Activated gamma-delta T cell treated with anti-CD3 and anti-CD28 coated beads, Interleukin-2, amount 50 U/mL, for 16 hours (primary cell): ENCODE data around the gene BRCA1.
"Not testable (repeated sequence)": the region's sequence is repeated elsewhere in the genome, so short reads cannot be mapped to it uniquely, and the experiment has no call there.

Experiments used
- DNase-seq: peaks from one replicate; pipeline ENCODE4 v3.0.0-alpha.2; 2020; ENCODE audit warnings: low read depth

Gene BRCA1

DNA sequence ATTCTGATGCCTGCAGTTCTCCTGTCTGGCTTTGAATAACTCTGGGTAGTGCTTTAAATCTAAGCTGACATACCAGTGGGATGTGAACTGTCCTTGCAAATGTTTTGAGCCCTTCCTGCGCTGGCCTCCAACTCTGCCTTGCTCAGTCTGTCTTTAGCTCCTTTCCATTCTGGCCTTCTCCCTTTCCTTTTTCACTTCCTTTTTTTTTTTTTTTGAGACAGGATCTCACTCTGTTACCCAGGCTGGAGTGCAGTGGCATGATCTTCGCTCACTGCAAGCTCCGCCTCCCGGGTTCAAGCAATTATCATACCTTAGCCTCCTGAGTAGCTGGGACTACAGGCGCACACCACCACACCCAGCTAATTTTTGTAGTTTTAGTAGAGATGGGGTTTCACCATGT is 8.3 kb upstream of the BRCA1 start:
- DNase-seq = not testable (repeated sequence)

DNA sequence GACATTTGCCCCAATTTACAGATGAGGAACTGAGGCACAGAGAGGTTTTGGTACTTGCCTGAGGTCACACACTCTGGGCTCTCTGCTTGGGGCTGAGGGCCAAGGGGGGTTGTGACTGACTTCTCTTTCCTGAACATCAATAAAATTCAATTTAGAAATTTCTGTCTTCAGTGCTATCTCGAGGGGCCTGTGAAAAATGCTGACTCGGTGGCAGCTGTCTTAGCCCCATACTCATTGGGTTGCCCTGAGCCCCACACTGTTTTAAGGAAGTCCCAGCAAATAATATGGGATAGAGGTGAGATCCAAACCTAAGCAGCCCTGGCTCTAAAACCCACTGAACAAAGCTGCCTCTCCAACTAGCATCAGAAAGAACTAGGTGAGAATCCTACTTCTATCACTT is 7.0 kb upstream of the BRCA1 start:
- DNase-seq = no peak

GRCh38 chr17:43129671-43130010 is 4.5 kb upstream of the BRCA1 start:
- no peak for DNase-seq

- not testable (repeated sequence) for DNase-seq
Observed at GRCh38 chr17:43127333-43127876, 2.2 kb upstream of the BRCA1 start.

DNA sequence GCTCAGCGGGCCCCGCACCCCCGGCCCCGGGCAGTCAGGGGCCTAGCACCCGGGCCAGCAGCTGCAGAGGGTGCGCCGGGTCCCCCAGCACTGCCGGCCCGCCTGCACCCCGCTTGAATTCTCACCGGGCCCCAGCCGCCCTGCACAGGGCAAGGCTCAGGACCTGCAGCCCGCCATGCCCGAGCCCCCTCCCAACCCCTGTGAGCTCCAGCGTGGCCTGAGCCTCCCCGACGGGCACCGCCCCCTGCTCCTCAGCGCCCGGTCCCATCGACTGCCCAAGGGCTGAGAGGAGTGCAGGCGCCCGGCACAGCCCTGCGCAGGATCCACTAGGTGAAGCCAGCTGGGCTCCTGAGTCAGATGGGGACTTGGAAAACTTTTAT is 1.7 kb upstream of the BRCA1 start:
- DNase-seq = no peak

DNA sequence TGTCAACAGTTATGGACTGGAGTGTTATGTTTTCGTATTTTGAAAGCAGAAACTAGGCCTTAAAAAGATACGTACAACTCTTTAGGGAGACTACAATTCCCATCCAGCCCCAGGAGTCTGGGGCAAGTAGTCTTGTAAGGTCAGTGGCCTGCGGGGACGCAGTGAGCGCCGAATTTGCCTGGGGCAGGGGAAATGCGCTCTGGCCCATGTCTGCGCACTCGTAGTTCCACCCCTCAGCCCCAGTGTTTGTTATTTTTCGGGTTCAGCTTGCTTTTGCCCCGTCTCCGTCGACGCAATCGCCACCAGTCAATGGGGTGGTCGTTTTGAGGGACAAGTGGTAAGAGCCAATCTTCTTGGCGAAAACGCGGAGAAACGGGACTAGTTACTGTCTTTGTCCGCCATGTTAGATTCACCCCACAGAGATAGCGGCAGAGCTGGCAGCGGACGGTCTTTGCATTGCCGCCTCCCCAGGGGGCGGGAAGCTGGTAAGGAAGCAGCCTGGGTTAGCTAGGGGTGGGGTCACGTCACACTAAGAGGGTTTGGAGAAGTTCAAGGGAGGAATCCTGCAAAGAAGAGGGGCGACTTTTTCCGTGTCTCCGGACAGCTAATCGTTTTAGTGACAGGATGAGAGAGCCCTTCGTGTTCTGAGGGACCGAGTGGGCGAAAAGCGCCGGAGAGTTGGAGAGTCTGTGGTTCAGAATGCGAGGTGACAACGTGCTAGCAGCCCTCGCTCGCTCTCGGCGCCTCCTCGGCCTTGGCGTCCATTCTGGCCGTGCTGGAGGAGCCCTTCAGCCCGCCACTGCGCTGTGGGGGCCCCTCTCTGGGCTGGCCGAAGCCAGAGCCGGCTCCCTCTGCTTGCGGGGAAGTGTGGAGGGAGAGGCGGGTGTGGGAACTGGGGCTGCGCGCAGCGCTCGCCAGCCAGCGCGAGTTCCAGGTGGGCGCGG is 1.1 kb upstream of the BRCA1 start:
- DNase-seq = no peak

GRCh38 chr17:43118679-43119615 is 6.2 kb downstream of the BRCA1 start:
- DNase-seq = no peak

DNA sequence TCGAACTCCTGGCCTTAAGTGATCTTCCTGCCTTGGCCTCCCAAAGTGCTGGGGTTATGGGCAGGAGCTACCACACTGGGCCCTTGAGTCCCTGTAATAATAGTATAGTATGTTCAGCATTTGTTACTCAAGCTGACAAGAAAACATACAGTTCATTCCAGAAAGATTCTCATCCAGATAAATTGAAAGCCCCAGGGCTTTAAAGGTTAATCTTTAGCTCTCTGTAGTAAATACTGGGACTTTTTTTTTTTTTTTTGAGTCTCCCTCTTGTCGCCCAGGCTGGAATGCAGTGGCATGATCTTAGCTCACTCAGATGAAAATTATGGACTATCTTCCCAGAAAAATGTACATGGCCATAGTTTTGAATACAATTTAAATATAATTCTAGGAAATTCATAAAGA is 11.0 kb downstream of the BRCA1 start:
- DNase-seq = no peak

GRCh38 chr17:43106552-43106951 is 18.6 kb downstream of the BRCA1 start:
- no peak for DNase-seq

DNA sequence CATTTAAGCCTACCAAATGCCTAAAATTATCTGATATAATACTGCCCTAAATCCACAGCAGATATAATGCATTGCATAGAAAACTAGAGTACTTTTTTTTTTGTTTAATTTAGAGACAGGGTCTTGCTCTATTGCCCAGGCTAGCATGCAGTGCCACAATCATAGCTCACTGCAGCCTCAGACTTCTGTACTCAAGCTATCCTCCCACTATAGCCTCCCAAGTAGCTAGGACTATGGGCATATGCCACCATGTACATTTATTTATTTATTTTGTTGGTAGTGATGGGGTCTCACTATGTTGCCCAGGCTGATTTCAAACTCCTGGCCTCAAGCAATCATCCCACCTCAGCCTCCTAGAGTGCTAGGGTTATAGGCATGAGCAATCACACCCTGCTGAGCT is 20.0 kb downstream of the BRCA1 start:
- no peak for DNase-seq

DNA sequence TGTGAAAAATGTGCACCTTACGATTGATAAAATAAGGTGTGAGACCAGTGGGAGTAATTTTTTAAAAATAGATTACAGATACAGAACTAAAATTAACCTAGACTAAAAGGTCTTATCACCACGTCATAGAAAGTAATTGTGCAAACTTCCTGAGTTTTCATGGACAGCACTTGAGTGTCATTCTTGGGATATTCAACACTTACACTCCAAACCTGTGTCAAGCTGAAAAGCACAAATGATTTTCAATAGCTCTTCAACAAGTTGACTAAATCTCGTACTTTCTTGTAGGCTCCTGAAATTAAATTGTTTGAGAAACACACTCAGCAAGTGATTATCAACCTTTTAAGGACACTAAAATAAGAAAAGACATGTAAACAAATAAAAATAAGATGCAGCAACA is 20.5 kb downstream of the BRCA1 start:
- no peak for DNase-seq

GRCh38 chr17:43095364-43095763 is 29.8 kb downstream of the BRCA1 start:
- not testable (repeated sequence) for DNase-seq

DNA sequence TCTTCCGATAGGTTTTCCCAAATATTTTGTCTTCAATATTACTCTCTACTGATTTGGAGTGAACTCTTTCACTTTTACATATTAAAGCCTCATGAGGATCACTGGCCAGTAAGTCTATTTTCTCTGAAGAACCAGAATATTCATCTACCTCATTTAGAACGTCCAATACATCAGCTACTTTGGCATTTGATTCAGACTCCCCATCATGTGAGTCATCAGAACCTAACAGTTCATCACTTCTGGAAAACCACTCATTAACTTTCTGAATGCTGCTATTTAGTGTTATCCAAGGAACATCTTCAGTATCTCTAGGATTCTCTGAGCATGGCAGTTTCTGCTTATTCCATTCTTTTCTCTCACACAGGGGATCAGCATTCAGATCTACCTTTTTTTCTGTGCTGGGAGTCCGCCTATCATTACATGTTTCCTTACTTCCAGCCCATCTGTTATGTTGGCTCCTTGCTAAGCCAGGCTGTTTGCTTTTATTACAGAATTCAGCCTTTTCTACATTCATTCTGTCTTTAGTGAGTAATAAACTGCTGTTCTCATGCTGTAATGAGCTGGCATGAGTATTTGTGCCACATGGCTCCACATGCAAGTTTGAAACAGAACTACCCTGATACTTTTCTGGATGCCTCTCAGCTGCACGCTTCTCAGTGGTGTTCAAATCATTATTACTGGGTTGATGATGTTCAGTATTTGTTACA is 30.9 kb downstream of the BRCA1 start:
- DNase-seq = no peak

DNA sequence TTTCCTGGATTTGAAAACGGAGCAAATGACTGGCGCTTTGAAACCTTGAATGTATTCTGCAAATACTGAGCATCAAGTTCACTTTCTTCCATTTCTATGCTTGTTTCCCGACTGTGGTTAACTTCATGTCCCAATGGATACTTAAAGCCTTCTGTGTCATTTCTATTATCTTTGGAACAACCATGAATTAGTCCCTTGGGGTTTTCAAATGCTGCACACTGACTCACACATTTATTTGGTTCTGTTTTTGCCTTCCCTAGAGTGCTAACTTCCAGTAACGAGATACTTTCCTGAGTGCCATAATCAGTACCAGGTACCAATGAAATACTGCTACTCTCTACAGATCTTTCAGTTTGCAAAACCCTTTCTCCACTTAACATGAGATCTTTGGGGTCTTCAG is 32.3 kb downstream of the BRCA1 start:
- no peak for DNase-seq

DNA sequence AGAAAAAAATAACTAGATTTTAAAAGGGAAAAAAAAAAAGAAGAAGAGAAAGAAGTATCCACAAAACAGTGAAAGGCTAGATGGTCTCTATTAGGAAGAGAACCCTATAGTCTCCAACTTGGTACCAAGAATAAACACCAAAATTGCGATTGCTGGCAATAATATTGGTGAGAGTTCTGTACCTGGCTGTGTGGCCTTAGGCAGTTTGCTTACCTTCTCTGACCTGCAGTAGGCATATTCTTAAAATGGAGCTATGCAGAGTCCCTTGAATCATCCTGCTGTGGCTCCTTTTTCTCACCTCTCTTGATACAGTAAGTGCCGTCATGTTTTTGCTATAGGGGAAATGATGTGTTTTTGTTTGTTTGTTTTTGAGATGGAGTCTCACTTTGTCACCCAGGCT is 35.1 kb downstream of the BRCA1 start:
- no peak for DNase-seq

DNA sequence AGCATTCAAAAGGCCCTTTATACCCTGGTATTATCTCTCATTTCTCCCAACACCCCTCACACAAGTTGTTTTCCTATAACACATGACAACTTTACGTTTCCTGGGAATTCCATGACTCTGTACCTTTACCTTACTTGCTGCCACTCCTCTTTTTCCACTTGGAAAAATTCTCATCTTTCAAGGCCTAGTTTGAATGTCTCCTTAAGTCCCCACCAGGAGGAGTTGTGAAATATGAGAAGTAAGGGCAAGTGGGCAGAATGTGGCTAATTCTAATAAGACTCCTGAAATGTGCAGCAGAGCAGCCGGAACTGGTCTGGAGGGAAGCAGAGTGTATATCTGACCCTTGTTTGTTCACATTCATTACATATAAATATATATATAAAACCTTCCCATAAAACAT is 39.7 kb downstream of the BRCA1 start:
- no peak for DNase-seq

- DNase-seq = no peak
Observed at GRCh38 chr17:43079641-43080302, 45.4 kb downstream of the BRCA1 start.

DNA sequence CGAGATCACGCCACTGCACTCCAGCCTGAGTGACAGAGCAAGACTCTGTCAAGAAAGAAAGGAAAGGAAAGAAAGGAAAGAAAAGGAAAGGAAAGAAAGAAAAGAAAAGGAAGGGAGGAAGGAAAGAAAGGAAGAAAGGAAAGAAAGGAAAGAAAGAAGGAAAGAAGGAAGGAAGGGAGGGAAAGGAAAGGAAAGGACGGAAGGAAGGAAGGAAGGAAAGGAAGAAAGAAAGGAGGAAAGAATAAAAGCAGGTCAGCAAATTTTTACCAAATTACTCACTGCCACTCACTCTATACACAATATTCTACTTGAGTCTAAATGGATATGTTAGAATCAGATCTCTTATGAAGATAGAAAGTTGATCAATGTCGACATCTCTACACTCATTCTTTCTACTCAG is 50.3 kb downstream of the BRCA1 start:
- DNase-seq = no peak

DNA sequence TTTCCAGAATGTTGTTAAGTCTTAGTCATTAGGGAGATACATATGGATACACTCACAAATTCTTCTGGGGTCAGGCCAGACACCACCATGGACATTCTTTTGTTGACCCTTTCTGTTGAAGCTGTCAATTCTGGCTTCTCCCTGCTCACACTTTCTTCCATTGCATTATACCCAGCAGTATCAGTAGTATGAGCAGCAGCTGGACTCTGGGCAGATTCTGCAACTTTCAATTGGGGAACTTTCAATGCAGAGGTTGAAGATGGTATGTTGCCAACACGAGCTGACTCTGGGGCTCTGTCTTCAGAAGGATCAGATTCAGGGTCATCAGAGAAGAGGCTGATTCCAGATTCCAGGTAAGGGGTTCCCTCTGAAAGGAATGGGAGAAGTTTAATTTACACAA is 54.3 kb downstream of the BRCA1 start:
- no peak for DNase-seq

DNA sequence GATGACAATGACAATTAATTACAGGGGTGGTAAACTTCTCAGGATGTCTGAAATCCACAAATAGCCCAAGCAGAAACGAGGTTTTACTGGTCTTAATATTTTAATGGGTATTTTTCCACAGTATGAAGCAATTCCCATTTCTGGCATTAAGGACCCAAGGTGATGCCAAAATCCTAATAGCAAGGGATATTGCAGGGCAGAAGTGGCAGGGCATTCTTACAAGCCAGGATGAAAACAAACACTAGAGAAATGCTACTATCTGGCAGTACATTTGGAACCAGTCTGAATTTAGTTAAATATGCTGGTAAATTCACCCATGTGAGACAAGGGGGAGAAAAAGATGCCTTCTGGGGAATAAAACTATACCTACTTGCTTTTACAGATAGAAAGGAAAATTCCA is 54.9 kb downstream of the BRCA1 start:
- no peak for DNase-seq

- DNase-seq = no peak
Observed at GRCh38 chr17:43069368-43069898, 55.7 kb downstream of the BRCA1 start.
